Activated B cell treated with CpG ODN at 0.5 μM for 24 hours (primary cell): ENCODE measurements around the gene NDUFB11. TPM values are rescaled to one million over a fixed set of nuclear protein-coding genes. Genes with fewer than 3 reads are reported as not detected.

Source experiments
- ATAC-seq: fragments of 200-7000 bp; cut with Tn5 transposase; one replicate; pipeline ENCODE4 v1.10.0; 2021; ENCODE audit warnings: low read depth, mild to moderate bottlenecking, moderate library complexity
- CTCF ChIA-PET: fragments of 350-600 bp; sonication (Branson Sonifier 250); formaldehyde crosslinking; loops from one replicate; lab custom pipeline; 2021; ENCODE audit warnings: antibody characterized with exemption; lab: Charles Lee
- POLR2A ChIA-PET: fragments of 350-600 bp; sonication (Branson Sonifier 250); formaldehyde crosslinking; loops from one replicate; lab custom pipeline; 2021; ENCODE audit warnings: antibody characterized with exemption; lab: Charles Lee
- DNase-seq: peaks from one replicate; pipeline ENCODE4 v3.0.0; 2022
- H3K27ac Mint-ChIP-seq: one replicate; pipeline ENCODE4 v1.8.0; 2020; ENCODE audit warnings: mixed read lengths
- H3K27me3 Mint-ChIP-seq: one replicate; pipeline ENCODE4 v1.8.0; 2021; ENCODE audit warnings: mixed read lengths
- H3K36me3 Mint-ChIP-seq: one replicate; pipeline ENCODE4 v1.8.0; 2021; ENCODE audit warnings: low read depth, mixed read lengths
- H3K4me1 Mint-ChIP-seq: one replicate; pipeline ENCODE4 v1.8.0; 2021; ENCODE audit warnings: mixed read lengths
- H3K4me3 Mint-ChIP-seq: one replicate; pipeline ENCODE4 v1.8.0; 2020; ENCODE audit warnings: mild to moderate bottlenecking, mixed read lengths
- H3K9me3 Mint-ChIP-seq: one replicate; pipeline ENCODE4 v1.8.0; 2020; ENCODE audit warnings: mixed read lengths
- CTCF ChIP-seq: fragments of 200-600 bp; IDR thresholded peaks from one replicate; pipeline ENCODE4 v1.8.0; 2022; ENCODE audit warnings: antibody characterized with exemption, mild to moderate bottlenecking
- intact Hi-C: fragments of 100-400 bp; cut with micrococcal nuclease; formaldehyde crosslinking; loops from one replicate; pipeline ENCODE4 v1.15.1; 2024
- total RNA-seq: library from RNA; stranded (reverse); gene quantifications from 2 replicates; pipeline ENCODE4 v1.2.3, GENCODE V29; 2022

NDUFB11 gene
- total RNA-seq, 1 donor from 2014 or later, result 73.3 TPM

- intact Hi-C loops, result loop anchor here (1.0 to 5.0 kb wide), 3 partner anchors 191 to 335 kb away; partner anchors contain the start of gene SLC9A7
- CTCF ChIA-PET, result interaction anchor here (0.7 to 2.0 kb wide), 5 partner anchors 10 to 429 kb away, joined by 3 to 11 read pairs (median 3); no protein-coding TSS in a partner anchor
- H3K4me3 Mint-ChIP-seq, result no peak overlapping the region
- no peaks in the 10 kb centered on the region for H3K4me1 Mint-ChIP-seq
- H3K9me3 Mint-ChIP-seq, result no peaks in the 10 kb centered on the region
- no peaks in the 10 kb centered on the region for H3K36me3 Mint-ChIP-seq
- H3K27me3 Mint-ChIP-seq, result no peaks in the 10 kb centered on the region
- no peak for TF ChIP-seq CTCF
- DNase-seq, result no peak
- H3K27ac Mint-ChIP-seq, result no peak overlapping the region
- POLR2A ChIA-PET, result interaction anchor here (0.7 kb wide), 1 partner anchor 713 kb away, joined by 4 read pairs; no protein-coding TSS in a partner anchor
- no peak for ATAC-seq
These were observed 50.6 kb downstream of the NDUFB11 start for GRCh38 chrX:47093860-47094259.

GRCh38 chrX:47093248-47093647 lies 51.3 kb downstream of the NDUFB11 start:
- Mint-ChIP-seq H3K4me3 (no peak overlapping the region), H3K9me3 (no peaks in the 10 kb centered on the region), H3K27ac (no peak overlapping the region), H3K36me3 (no peaks in the 10 kb centered on the region), H3K4me1 (no peaks in the 10 kb centered on the region), H3K27me3 (no peaks in the 10 kb centered on the region)
- DNase-seq (no peak), ATAC-seq (no peak)
- CTCF ChIA-PET, result interaction anchor here (1.0 to 2.0 kb wide), 4 partner anchors 16 to 430 kb away, joined by 3 to 11 read pairs (median 3); no protein-coding TSS in a partner anchor
- TF ChIP-seq CTCF, result no peak
- POLR2A ChIA-PET, result interaction anchor here (0.7 kb wide), 1 partner anchor 712 kb away, joined by 4 read pairs; no protein-coding TSS in a partner anchor
- intact Hi-C loops, result loop anchor here (1.0 to 5.0 kb wide), 2 partner anchors 190 to 291 kb away; no protein-coding TSS in a partner anchor

Other genes starting within 250 kb of the NDUFB11 start
- gene JADE3, start 232.3 kb downstream of the NDUFB11 start, total RNA-seq, result 45.3 and 48.4 TPM in 2 replicates
- gene RGN, start 66.3 kb downstream of the NDUFB11 start, total RNA-seq, result 0.24 and 0.27 TPM in 2 replicates
- gene RBM10, start 519 bp upstream of the NDUFB11 start, total RNA-seq, result 54.9 and 55.6 TPM in 2 replicates
- 229 and 235 TPM in 2 replicates for gene UBA1, start 49.1 kb upstream of the NDUFB11 start, total RNA-seq
- 45.0 and 49.0 TPM in 2 replicates for gene CDK16, start 74.0 kb upstream of the NDUFB11 start, total RNA-seq
- 84.3 and 89.2 TPM in 2 replicates for gene USP11, start 88.3 kb upstream of the NDUFB11 start, total RNA-seq
- 1.2 and 1.8 TPM in 2 replicates for gene ZNF157, start 225.9 kb upstream of the NDUFB11 start, total RNA-seq